Suprapubic skin (tissue), 4 donors: Measurements from ENCODE around the gene FAF1.

Experiments used
- CTCF ChIP-seq, 2 donors: fragments of 200-600 bp in 1 of 2; fragments of 450-650 bp in 1 of 2; sonication (generic) in 1 of 2; IDR thresholded peaks; one replicate each; pipeline ENCODE4 v1.5.1; 2016 to 2019; ENCODE audit warnings: antibody characterized with exemption in 2 of 2, mild to moderate bottlenecking in 1 of 2, moderate library complexity in 1 of 2
- POLR2A ChIP-seq, 2 donors: fragments of 450-650 bp; IDR thresholded peaks; one replicate each; pipeline ENCODE4 v1.6.1; 2017; ENCODE audit warnings: antibody characterized with exemption in 2 of 2, mild to moderate bottlenecking in 2 of 2, moderate library complexity in 2 of 2
- POLR2AphosphoS5 ChIP-seq, 3 donors: sonication (generic); formaldehyde crosslinking; IDR thresholded peaks; one replicate each; pipeline ENCODE4 v1.6.1; 2017; ENCODE audit warnings: antibody characterized with exemption in 3 of 3

GRCh38 chr1:50707824-50708223 is 252.2 kb downstream of the FAF1 start:
- TF ChIP-seq POLR2A (IDR thresholded peaks at IDR 0.05), result no peak
- TF ChIP-seq POLR2AphosphoS5 (IDR thresholded peaks at IDR 0.05), result no peak
- TF ChIP-seq CTCF (IDR thresholded peaks at IDR 0.05), result no peak
